HG03025 (cell line): Measurements from ENCODE around the gene MPP7.

Source experiments
- ATAC-seq: cut with Tn5 transposase; IDR thresholded peaks from one replicate; pipeline ENCODE4 v1.9.1; 2021; ENCODE audit warnings: mild to moderate bottlenecking, moderate library complexity; ENCODE audit not compliant: unreplicated experiment, low FRiP score

Gene MPP7

GRCh38 chr10:28274475-28274874 is 28.4 kb downstream of the MPP7 start:
- ATAC-seq, result no peak

DNA sequence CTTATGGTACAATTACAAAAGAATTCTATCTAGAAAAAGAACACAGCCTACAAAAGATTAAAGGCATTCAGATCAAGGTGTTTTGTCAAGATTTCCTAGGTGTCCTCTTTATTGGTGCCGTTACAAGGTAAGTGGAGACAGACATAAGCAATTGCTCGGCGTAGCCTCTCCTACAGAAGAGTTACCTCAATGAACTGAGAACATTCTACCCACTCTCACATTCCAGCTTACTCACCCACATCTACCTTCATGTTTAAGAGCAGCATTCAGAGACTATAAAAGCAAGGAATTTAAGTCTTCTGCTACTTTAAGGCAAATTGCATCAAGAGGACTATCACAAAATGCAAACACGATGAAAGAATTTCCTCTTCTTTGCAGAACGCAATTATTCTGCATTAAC is 29.5 kb downstream of the MPP7 start:
- no peak for ATAC-seq

- ATAC-seq, result no peak
Observed at GRCh38 chr10:28269842-28270456, 32.9 kb downstream of the MPP7 start.

DNA sequence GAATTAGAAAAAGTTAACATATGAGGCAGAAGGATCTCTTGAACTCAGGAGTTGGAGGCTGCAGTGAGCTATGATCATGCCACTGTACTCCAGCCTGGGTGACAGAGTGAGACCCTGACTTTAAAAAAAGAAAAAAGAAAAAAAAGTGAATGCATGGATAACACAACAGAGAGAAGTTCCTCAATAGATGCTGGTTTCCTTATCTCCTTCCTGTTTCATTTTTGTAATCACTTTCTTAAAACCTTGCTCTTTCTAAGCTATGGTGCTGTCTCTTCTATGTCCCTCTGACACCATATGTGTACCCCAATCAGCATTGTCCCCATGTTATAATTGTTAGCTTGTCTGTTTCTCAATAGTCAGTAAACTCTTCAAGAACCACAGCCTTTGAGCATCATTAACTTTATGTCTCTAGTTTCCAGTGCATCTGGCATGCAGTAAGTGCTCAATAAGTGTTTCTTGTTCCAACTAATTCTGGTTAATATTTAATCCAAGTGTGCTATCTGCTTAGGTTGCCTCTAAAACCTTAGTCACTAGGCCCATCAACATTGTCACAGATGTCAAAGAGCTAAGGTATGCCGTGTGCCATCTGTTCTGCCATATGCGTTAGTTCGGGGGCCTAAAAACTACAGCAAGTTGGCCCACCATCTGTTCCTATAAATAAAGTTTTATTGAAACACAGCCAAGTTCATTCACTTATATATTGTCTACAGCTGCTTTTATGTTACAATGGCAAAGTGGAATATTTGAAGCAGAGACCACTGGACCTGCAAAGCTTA is 36.2 kb downstream of the MPP7 start:
- ATAC-seq, result no peak

DNA sequence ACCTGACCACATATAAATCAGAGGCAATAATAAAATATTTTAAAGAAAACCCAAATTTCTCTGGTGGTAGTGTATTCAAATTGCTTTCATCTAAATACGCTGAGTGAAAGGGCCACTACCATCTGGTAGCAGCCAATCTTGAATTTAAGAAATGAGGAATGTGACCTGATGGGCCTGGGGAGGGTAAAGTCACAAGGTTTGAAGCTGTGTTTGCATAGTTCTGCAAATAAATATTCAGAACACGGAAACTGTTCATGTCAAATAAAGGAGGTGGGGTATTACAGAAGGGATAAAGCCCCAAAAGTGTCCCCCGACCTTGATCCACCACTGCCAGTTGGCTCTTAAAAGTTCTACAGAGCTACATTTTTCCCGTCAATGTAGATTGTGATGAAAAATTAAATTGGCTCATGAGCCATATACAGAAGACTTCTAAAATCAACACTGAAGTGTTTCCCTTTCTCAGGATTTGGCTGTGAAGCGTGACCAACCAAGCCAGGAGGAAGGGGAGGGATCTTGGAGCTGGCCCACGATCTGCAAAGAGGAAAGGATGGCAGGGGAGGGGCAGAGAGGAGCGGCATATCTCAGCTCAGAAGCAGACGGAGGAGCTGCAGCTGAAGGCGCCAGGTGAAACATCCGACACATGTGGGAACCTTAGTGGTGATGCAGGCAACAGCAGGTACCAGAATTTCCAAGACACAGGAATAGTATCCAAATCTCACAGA is 39.6 kb downstream of the MPP7 start:
- no peak for ATAC-seq

DNA sequence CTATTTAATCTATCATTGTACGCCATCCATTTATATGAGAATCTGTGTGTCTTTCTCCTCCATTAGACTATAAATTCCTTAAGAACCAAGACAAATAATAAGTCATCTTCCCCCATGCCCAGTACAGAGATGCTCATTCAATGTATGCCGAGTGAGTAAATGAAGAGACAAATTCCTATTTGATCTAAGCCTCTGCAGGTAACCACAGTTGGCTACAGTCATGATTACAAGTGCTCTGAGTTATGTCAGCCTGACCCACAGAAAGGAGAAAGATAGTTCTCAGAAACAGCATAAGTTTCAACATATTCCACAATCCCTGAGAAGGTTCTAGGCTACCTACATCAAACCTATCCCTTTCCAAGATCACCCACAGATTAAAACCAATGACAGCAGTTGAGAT is 46.1 kb downstream of the MPP7 start:
- ATAC-seq, result no peak

GRCh38 chr10:28254290-28254985 is 48.4 kb downstream of the MPP7 start:
- ATAC-seq, result no peak

- no peak for ATAC-seq
Observed at GRCh38 chr10:28253169-28253785, 49.6 kb downstream of the MPP7 start.
